GM11168 (cell line): ENCODE data around the gene TXNDC8.
"Not testable (repeated sequence)": the region's sequence is repeated elsewhere in the genome, so short reads cannot be mapped to it uniquely, and the experiment has no call there.

Experiments
- in situ Hi-C: fragments of 300-500 bp; cut with MboI; formaldehyde crosslinking; loops from one replicate; pipeline ENCODE4 v1.12.0; 2022; ENCODE audit warnings: low sequenced_read_pairs; ENCODE audit not compliant: unreplicated experiment

TXNDC8 gene

GRCh38 chr9:110329639-110330230 lies 7.9 kb downstream of the TXNDC8 start:
- in situ Hi-C loops, result no loop called here

GRCh38 chr9:110328763-110329162 lies 8.9 kb downstream of the TXNDC8 start:
- in situ Hi-C loops, result no loop called here

GRCh38 chr9:110327716-110328115 lies 9.9 kb downstream of the TXNDC8 start:
- in situ Hi-C loops, result no loop called here

GRCh38 chr9:110323818-110324217 lies 13.8 kb downstream of the TXNDC8 start:
- in situ Hi-C loops, result no loop called here

- in situ Hi-C loops, result no loop called here
Measured at GRCh38 chr9:110320651-110321445, 16.8 kb downstream of the TXNDC8 start.

GRCh38 chr9:110319781-110320492 lies 17.7 kb downstream of the TXNDC8 start:
- in situ Hi-C loops, result no loop called here

GRCh38 chr9:110317911-110318310 lies 19.8 kb downstream of the TXNDC8 start:
- in situ Hi-C loops, result no loop called here

GRCh38 chr9:110316261-110317075 lies 21.2 kb downstream of the TXNDC8 start:
- in situ Hi-C loops, result no loop called here

GRCh38 chr9:110311978-110312377 lies 25.7 kb downstream of the TXNDC8 start:
- in situ Hi-C loops, result not testable (repeated sequence)

- in situ Hi-C loops, result no loop called here
Measured at GRCh38 chr9:110309681-110310080, 28.0 kb downstream of the TXNDC8 start.

GRCh38 chr9:110308633-110309038 lies 29.0 kb downstream of the TXNDC8 start:
- in situ Hi-C loops, result no loop called here

- in situ Hi-C loops, result no loop called here
Measured at GRCh38 chr9:110307191-110307590, 30.5 kb downstream of the TXNDC8 start.

GRCh38 chr9:110303133-110303532 lies 34.5 kb downstream of the TXNDC8 start:
- in situ Hi-C loops, result no loop called here

GRCh38 chr9:110298043-110298605 lies 39.5 kb downstream of the TXNDC8 start:
- in situ Hi-C loops, result no loop called here

- in situ Hi-C loops, result no loop called here
Measured at GRCh38 chr9:110293248-110293647, 44.4 kb downstream of the TXNDC8 start.

GRCh38 chr9:110291921-110292557 lies 45.6 kb downstream of the TXNDC8 start:
- in situ Hi-C loops, result no loop called here

- in situ Hi-C loops, result no loop called here
Measured at GRCh38 chr9:110290001-110290400, 47.7 kb downstream of the TXNDC8 start.

- in situ Hi-C loops, result no loop called here
Measured at GRCh38 chr9:110288503-110288902, 49.2 kb downstream of the TXNDC8 start.

- in situ Hi-C loops, result no loop called here
Measured at GRCh38 chr9:110287289-110287680, 50.4 kb downstream of the TXNDC8 start.
